GM19238 (cell line): ENCODE results near the gene KIF4B.
"Not testable (repeated sequence)": the region's sequence is repeated elsewhere in the genome, so short reads cannot be mapped to it uniquely, and the experiment has no call there.

ENCODE experiments used
- DNase-seq: peaks from one replicate; pipeline ENCODE4 v3.0.0; 2011; ENCODE audit warnings: low spot score; ENCODE audit not compliant: insufficient read length

Gene KIF4B, protein sequence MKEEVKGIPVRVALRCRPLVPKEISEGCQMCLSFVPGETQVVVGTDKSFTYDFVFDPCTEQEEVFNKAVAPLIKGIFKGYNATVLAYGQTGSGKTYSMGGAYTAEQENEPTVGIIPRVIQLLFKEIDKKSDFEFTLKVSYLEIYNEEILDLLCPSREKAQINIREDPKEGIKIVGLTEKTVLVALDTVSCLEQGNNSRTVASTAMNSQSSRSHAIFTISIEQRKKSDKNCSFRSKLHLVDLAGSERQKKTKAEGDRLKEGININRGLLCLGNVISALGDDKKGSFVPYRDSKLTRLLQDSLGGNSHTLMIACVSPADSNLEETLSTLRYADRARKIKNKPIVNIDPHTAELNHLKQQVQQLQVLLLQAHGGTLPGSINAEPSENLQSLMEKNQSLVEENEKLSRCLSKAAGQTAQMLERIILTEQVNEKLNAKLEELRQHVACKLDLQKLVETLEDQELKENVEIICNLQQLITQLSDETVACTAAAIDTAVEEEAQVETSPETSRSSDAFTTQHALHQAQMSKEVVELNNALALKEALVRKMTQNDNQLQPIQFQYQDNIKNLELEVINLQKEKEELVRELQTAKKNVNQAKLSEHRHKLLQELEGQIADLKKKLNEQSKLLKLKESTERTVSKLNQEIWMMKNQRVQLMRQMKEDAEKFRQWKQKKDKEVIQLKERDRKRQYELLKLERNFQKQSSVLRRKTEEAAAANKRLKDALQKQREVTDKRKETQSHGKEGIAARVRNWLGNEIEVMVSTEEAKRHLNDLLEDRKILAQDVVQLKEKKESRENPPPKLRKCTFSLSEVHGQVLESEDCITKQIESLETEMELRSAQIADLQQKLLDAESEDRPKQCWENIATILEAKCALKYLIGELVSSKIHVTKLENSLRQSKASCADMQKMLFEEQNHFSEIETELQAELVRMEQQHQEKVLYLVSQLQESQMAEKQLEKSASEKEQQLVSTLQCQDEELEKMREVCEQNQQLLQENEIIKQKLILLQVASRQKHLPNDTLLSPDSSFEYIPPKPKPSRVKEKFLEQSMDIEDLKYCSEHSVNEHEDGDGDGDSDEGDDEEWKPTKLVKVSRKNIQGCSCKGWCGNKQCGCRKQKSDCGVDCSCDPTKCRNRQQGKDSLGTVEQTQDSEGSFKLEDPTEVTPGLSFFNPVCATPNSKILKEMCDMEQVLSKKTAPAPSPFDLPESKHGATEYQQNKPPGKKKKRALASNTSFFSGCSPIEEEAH

DNA sequence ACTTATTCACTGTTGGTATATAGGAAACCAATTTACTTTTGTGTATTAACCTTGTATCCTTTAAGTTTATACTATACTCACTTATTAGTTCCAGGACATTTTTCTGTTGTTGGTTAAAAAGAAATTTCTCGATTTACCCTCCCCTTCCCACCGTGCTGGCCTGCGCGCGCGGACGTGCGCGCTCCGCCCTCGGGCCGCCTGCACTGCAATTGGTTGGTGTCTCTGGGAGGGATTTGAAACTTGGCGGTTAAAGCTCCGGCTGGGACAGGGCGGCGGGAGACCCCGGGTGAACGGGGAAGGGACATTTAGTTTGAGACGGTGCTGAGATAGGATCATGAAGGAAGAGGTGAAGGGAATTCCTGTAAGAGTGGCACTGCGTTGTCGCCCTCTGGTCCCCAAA lies at the start of gene KIF4B:
TSS of gene KIF4B (plus strand) at position 230 of the 400 bp plus-strand sequence. CDS start at position 335, 105 bp downstream.
- no peak for DNase-seq

- DNase-seq, result no peak
These were observed 47.3 kb upstream of the KIF4B start for GRCh38 chr5:154966081-154966841.

DNA sequence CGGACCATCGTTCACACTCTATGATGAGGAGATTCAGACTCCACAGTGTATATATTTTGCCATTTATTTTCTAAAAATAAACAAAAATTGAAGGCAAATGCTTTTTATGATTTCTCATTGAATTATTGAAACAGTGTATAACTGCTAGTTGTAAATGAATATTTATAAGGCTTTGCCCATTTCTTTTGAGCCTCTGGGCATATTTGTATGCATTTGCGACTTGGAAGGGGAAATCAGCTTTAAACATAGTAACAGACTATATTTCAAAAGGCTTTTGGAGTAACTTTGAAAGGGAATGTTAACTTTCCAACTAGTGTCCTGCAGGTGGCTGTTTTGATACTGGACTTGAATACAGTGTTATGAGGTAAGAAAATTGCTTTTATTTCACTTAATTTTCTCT lies 46.7 kb upstream of the KIF4B start:
- DNase-seq, result no peak

- DNase-seq, result no peak
These were observed 46.0 kb upstream of the KIF4B start for GRCh38 chr5:154967421-154968024.

DNA sequence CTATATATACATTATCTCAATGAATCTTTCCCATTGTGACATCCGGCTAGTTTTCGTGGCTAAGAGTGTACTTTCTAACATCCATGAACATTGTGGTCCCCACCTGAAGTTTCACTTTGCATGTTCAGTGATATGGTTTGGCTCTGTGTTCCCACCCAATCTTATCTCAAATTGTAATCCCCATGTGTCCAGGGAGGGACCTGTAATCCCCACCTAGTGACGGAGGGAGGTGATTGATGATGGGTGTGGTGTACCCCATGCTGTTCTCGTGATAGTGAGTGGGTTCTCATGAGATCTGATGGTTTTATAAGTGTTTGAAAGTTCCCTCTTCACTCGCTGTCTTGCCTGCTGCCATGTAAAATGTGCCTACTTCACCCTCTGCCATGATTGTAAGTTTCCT lies 44.6 kb upstream of the KIF4B start:
- DNase-seq, result no peak

DNA sequence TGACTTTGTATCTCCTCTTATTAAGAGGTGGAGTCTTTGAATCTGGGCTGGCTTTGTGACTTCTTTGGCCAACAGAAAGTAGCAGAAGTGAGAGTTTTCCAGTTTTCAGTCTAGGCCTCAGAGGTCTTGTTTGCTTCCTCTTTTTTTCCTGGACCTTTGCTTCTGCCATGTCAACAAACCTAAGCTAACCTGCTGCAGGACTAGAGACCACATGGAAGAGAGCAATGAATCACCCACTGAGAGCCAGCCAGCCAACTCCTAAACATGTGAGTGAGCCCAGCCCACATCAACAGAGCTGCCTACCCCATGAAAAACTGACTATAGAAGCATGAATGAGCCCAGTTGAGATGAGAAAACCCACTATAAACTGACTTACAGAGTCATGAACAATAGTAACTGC lies 42.8 kb upstream of the KIF4B start:
- DNase-seq, result no peak

GRCh38 chr5:154971501-154971900 lies 42.1 kb upstream of the KIF4B start:
- DNase-seq, result no peak

GRCh38 chr5:154972476-154973080 lies 41.0 kb upstream of the KIF4B start:
- no peak for DNase-seq

- not testable (repeated sequence) for DNase-seq
These were observed 37.5 kb upstream of the KIF4B start for GRCh38 chr5:154976082-154976481.

GRCh38 chr5:154977409-154977808 lies 36.1 kb upstream of the KIF4B start:
- no peak for DNase-seq

GRCh38 chr5:154978294-154978693 lies 35.3 kb upstream of the KIF4B start:
- DNase-seq, result not testable (repeated sequence)

DNA sequence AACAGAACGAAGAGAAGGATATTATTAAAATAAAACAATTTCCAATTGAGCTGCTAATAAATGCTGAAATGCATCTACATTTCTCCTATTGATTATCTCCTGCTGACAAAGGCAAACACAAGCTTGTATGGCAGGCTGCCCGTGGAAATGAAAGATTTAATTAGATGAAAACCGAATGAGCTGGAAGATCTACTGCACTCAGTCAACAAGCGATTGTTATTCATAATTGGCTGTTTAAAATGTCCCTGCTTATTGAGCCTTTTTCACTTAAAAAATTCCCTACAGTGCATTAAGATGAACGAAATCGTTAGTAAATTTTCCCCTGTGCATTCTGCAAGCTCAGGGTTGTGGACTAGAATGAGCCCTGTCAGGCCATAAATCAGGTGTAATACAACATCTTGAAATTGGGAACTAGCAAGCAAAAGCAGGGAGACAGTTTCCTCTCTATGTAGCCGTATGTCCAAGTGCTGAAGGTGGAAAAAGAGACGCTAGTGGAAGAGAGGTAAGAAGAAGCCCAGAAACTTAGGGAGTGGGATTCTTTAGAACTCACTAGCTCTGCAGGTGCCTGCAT lies 28.5 kb upstream of the KIF4B start:
- DNase-seq, result no peak

GRCh38 chr5:154986151-154986550 lies 27.4 kb upstream of the KIF4B start:
- DNase-seq, result no peak

GRCh38 chr5:154989626-154990025 lies 23.9 kb upstream of the KIF4B start:
- DNase-seq, result no peak

DNA sequence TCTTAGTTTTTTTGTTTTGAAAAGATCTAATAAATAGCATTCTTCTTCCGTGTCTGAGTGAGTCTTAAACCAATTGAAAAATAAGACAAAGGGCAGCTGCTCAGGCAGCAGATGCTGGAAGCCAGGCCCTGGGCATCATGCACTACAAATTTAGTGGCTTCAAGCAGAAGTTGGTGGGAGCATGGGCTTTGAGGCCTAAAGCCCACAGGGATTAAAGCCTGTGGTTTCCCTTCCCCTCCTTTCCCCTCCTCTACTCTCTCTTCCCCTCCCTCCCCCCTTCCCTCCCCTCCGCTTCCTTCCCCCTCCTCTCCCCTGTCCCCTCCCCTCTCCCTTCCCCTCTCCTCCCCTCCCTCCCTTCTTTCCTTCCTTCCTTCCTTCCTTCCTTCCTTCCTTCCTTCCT lies 20.1 kb upstream of the KIF4B start:
- DNase-seq, result no peak

GRCh38 chr5:154995679-154996078 lies 17.9 kb upstream of the KIF4B start:
- DNase-seq, result no peak

- no peak for DNase-seq
These were observed 15.8 kb upstream of the KIF4B start for GRCh38 chr5:154997746-154998145.

- no peak for DNase-seq
These were observed 13.7 kb upstream of the KIF4B start for GRCh38 chr5:154999865-155000264.

GRCh38 chr5:155001523-155001922 lies 12.0 kb upstream of the KIF4B start:
- no peak for DNase-seq

GRCh38 chr5:155002722-155003121 lies 10.8 kb upstream of the KIF4B start:
- DNase-seq, result not testable (repeated sequence)
